Esophagus squamous epithelium (tissue), 5 donors: Measurements from ENCODE around the gene RAB11FIP5. TPM values are rescaled to one million over a fixed set of nuclear protein-coding genes. Genes with fewer than 3 reads are reported as not detected.
"Not testable (repeated sequence)": the region's sequence is repeated elsewhere in the genome, so short reads cannot be mapped to it uniquely, and the experiment has no call there.

Experiments
- DNase-seq: peaks from one replicate; lab custom pipeline; 2025; lab: John Stamatoyannopoulos, UW
- H3K27ac ChIP-seq, 4 donors: fragments of 200-600 bp; sonication (generic); one replicate each; pipeline ENCODE4 v1.5.1; 2016 to 2019; ENCODE audit warnings: mild to moderate bottlenecking in 1 of 4
- H3K27me3 ChIP-seq, 4 donors: fragments of 200-600 bp; sonication (generic); 1 replicate in 3 of 4; 2 replicates in 1 of 4; pipeline versions ENCODE4 v1.5.1 to v1.6.0; 2017 to 2021; ENCODE audit warnings: antibody characterized with exemption in 1 of 4
- H3K36me3 ChIP-seq, 3 donors: fragments of 200-600 bp; sonication (generic); one replicate each; pipeline ENCODE4 v1.5.1; 2016 to 2019
- H3K4me1 ChIP-seq, 3 donors: fragments of 200-600 bp; sonication (generic); one replicate each; pipeline ENCODE4 v1.5.1; 2017 to 2019
- H3K4me3 ChIP-seq, 4 donors: fragments of 200-600 bp; sonication (generic); 1 replicate in 3 of 4; 2 replicates in 1 of 4; pipeline ENCODE4 v1.5.1; 2016 to 2019; ENCODE audit warnings: mild to moderate bottlenecking in 2 of 4, moderate library complexity in 1 of 4
- H3K9me3 ChIP-seq, 3 donors: fragments of 200-600 bp; sonication (generic); one replicate each; pipeline ENCODE4 v1.5.1; 2016 to 2019
- POLR2A ChIP-seq, 4 donors: fragments of 450-650 bp; IDR thresholded peaks; one replicate each; pipeline ENCODE4 v1.6.1; 2017; ENCODE audit warnings: antibody characterized with exemption in 4 of 4, mild to moderate bottlenecking in 4 of 4, moderate library complexity in 3 of 4
- WGBS, 2 donors: methylation state at CpG; one replicate each; pipeline ENCODE4 v1.1.5; 2018; 5-methylcytosine and 5-hydroxymethylcytosine counted together
- intact Hi-C: fragments of 100-400 bp; cut with DNase I; formaldehyde crosslinking; loops from one replicate; pipeline ENCODE4 v1.15.0; 2022
- total RNA-seq, 4 donors: library from RNA; depleted of rRNA; stranded (reverse); fragments of >200 nt; gene quantifications; one replicate each; pipeline ENCODE4 v1.1.0, GENCODE V29; 2016
- TF ChIP-seq, protein P1 (sequence below), 6 experiments: fragments of 450-650 bp in 4 of 6; fragments of 200-600 bp in 2 of 6; sonication (generic) in 2 of 6; IDR thresholded peaks; one replicate each; pipeline ENCODE4 v1.5.1; 2016 to 2019; ENCODE audit warnings: antibody characterized with exemption in 6 of 6, mild to moderate bottlenecking in 4 of 6, moderate library complexity in 4 of 6
- donor health status: DM: yes; HTN: yes; CAD: no.

RAB11FIP5 gene
- total RNA-seq, 4 donors from 2014 or later, result 12.2 to 19.6 (median 16.6) TPM

DNA sequence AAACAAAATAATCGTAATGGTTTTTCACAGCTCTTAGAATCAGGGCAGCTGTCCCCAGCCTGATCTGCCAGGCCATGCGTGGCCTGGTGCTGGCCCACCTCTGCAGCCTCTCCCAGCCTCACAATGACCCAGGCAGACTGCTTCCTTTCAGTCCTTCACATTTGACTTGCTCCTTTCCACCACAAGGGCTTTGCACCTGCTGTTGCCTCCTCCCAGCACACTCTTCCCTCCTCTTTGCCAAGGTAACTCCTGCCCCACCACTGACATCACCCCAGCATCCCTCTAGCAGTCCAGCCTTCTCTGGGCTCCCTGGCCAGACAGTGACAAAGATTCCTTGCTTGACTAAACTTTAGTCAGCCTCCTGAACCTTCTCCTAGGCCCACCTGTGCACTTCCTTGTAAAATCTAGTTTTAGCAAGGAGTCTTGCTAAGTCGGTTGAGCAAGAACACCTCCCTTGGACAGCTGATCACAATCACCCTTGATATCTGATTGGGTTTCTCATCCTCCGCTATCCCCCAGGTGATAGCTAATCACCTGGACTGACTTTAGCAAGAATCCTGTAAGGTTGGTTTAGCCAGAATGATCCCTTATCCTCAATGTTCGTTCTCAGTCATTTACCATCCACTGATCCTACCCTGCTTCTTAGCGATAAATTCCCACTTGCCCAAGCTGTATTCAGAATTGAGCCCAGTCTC lies 16.2 kb upstream of the RAB11FIP5 start:
- Histone ChIP-seq H3K4me1 (no peaks in the 10 kb centered on the region), H3K9me3 (no peaks in the 10 kb centered on the region), H3K36me3 (no peaks in the 10 kb centered on the region), H3K27ac (no peak overlapping the region), H3K4me3 (no peak overlapping the region), H3K27me3 (peaks cover 0 to 12% (median 0%) of the 10 kb centered on the region in 4 donors)
- 73 to 76% methylated on average over 6 of the region's 6 CpGs for WGBS, 2 donors
- TF ChIP-seq, protein P1, sequence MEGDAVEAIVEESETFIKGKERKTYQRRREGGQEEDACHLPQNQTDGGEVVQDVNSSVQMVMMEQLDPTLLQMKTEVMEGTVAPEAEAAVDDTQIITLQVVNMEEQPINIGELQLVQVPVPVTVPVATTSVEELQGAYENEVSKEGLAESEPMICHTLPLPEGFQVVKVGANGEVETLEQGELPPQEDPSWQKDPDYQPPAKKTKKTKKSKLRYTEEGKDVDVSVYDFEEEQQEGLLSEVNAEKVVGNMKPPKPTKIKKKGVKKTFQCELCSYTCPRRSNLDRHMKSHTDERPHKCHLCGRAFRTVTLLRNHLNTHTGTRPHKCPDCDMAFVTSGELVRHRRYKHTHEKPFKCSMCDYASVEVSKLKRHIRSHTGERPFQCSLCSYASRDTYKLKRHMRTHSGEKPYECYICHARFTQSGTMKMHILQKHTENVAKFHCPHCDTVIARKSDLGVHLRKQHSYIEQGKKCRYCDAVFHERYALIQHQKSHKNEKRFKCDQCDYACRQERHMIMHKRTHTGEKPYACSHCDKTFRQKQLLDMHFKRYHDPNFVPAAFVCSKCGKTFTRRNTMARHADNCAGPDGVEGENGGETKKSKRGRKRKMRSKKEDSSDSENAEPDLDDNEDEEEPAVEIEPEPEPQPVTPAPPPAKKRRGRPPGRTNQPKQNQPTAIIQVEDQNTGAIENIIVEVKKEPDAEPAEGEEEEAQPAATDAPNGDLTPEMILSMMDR (IDR thresholded peaks at IDR 0.05), result no peak
- no peak for TF ChIP-seq POLR2A (IDR thresholded peaks at IDR 0.05)
- intact Hi-C loops, result no loop called here
- DNase-seq, result no peak

DNA sequence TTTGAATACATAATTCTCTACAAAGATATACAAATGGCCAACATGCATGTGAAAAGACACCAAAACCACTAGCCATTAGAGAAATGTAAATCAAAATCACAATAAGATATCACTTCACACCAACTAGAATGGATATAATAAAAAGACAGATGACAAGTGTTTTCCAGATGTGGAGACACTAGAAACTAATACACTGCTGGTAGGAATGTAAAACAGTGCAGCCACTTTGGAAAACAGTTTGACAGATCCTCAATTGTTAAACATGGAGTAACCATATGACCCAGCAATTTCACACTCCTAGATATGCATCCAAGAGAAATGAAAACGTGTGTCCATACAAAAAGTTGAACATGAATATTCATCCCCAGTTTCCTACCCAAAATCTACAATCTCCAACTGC lies 9.8 kb upstream of the RAB11FIP5 start:
- DNase-seq, result no peak
- no peak overlapping the region for H3K4me3 ChIP-seq
- H3K36me3 ChIP-seq, result no peaks in the 10 kb centered on the region
- intact Hi-C loops, result no loop called here
- H3K27ac ChIP-seq, result no peak overlapping the region
- H3K4me1 ChIP-seq, result no peaks in the 10 kb centered on the region
- peaks cover 0 to 10% (median 0%) of the 10 kb centered on the region in 4 donors for H3K27me3 ChIP-seq
- no peaks in the 10 kb centered on the region for H3K9me3 ChIP-seq
- WGBS, 2 donors, result 12 to 15% methylated on average over 1 of the region's 1 CpG
- no peak for TF ChIP-seq POLR2A (IDR thresholded peaks at IDR 0.05)
- TF ChIP-seq, protein P1 (IDR thresholded peaks at IDR 0.05), result no peak

DNA sequence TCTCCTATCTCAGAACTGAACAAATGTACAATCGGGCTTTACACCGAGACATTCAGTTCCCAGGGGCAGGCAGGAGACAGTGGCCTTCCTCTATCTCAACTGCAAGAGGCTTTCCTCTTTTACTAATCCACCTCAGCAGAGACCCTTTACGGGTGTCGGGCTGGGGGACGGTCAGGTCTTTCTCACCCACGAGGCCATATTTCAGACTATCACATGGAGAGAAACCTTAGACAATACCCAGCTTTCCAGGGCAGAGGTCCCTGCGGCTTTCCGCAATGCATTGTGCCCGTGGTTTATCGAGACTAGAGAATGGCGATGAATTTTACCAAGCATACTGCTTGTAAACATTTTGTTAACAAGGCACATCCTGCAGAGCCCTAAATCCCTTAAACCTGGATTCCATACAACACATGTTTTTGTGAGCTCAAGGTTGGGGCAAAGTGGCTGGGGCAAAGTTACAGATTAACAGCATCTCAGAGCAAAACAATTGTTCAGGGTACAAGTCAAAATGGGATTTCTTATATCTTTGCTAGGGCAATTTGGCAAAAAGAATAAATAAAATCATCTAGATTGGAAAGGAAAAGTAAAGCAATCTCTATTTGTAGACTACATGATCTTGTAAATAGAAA lies 7.0 kb upstream of the RAB11FIP5 start:
- H3K27me3 ChIP-seq, DNase-seq, H3K4me1 ChIP-seq, H3K4me3 ChIP-seq, H3K9me3 ChIP-seq, H3K27ac ChIP-seq, H3K36me3 ChIP-seq, intact Hi-C loops: not testable (repeated sequence)
- WGBS, 2 donors, result 84 to 85% methylated on average over 5 to 10 of the region's 11 CpGs

DNA sequence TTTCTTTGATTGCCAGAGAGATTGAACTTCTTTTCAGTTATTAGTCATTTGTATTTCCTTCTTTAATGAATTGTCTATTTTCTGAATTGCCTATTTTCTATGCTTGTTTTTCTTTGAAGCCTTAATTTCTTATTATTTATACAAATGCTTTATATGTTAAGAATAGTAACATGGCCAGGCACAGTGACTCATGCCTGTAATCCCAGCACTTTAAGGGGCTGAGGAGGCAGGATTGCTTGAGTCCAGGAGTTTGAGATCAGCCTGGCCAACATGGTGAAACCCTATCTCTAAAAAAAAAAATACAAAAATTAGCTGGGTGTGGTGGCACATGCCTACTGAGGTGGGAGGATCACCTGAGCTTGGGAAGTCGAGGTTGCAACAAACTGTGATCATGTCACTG lies 4.7 kb upstream of the RAB11FIP5 start:
- H3K27me3 ChIP-seq, result peaks cover 0 to 10% (median 0%) of the 10 kb centered on the region in 4 donors
- WGBS, 2 donors, result 27 to 50% methylated on average over 1 of the region's 1 CpG
- H3K4me1 ChIP-seq, result peaks cover 0 to 8% (median 0%) of the 10 kb centered on the region in 3 donors
- TF ChIP-seq, protein P1 (IDR thresholded peaks at IDR 0.05), result no peak
- no peak for TF ChIP-seq POLR2A (IDR thresholded peaks at IDR 0.05)
- intact Hi-C loops, result no loop called here
- no peak for DNase-seq
- no peaks in the 10 kb centered on the region for H3K9me3 ChIP-seq
- no peak overlapping the region for H3K4me3 ChIP-seq
- no peak overlapping the region for H3K27ac ChIP-seq
- H3K36me3 ChIP-seq, result no peaks in the 10 kb centered on the region

DNA sequence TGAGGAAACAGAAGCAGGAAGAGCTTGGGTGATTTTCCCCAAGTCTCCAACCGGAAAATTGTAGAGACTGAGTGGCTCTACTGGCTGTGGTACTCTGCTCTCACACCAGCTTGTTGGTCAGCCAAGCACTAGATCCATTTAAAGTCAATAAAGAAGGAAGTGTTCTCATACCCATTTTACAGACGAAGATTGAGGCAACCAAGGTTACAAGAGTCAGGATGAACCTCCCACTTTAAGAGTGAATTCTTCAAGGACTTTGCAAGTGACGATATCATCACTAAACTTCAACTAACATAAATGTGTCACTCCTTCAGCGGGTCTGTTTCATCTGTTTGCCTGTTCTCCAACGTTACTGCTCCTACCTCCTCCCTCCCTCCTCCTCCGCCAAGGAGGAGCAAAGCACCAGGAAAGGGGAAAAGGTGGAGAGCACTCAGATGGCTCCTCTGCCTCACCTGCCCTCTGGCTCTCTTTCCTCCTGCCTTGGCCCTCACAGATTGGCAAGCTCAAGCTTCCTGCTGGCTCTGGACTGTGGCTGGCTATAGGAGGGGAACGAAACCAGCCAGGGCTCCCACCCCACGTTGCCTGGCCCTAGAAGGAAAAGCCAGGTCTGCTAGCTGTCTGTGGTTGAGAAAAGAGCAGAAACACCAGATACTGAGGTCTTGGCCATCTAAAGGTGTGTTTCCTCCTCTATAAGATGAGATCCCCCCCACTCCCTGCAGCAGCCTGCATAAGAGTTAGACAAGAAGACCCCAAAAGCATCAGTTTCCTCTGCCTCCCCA lies 3.6 kb upstream of the RAB11FIP5 start:
- TF ChIP-seq, protein P1 (IDR thresholded peaks at IDR 0.05), result no peak
- no peak for TF ChIP-seq POLR2A (IDR thresholded peaks at IDR 0.05)
- no peaks in the 10 kb centered on the region for H3K36me3 ChIP-seq
- peaks cover 1 to 19% (median 8%) of the 10 kb centered on the region in 3 donors for H3K4me1 ChIP-seq
- H3K27ac ChIP-seq, result no peak overlapping the region
- DNase-seq, result no peak
- intact Hi-C loops, result no loop called here
- no peak overlapping the region for H3K4me3 ChIP-seq
- no peaks in the 10 kb centered on the region for H3K9me3 ChIP-seq
- WGBS, 2 donors, result 66 to 72% methylated on average over 6 of the region's 8 CpGs
- H3K27me3 ChIP-seq, result peaks cover 0 to 10% (median 0%) of the 10 kb centered on the region in 4 donors
